ENCODE measurements around the gene LRRC41.
"Not testable (repeated sequence)": the region's sequence is repeated elsewhere in the genome, so short reads cannot be mapped to it uniquely, and the experiment has no call there.

Gene LRRC41

GRCh38 chr1:46284597-46285564 lies 18.5 kb downstream of the LRRC41 start:
- no peak for DNase-seq

DNA sequence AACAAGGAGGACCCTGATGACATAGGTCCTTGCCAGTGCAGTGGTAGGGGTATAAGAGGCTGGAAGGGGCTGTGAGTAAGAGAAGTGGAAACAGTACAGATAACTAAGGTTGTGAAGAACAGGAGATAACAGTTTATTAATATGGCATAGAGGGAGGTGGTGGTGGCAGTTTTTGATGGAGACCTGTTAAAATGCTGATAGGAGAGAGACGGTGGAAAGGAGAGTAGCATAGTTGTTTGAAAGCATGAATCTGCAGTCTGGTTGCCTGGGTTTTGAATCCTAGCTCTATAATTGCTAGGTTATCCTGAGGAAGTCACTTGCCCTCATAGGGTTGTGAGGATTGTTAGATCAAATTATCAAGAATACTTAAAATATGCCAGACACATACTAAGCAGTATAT lies 19.4 kb downstream of the LRRC41 start:
- no peak for DNase-seq

DNA sequence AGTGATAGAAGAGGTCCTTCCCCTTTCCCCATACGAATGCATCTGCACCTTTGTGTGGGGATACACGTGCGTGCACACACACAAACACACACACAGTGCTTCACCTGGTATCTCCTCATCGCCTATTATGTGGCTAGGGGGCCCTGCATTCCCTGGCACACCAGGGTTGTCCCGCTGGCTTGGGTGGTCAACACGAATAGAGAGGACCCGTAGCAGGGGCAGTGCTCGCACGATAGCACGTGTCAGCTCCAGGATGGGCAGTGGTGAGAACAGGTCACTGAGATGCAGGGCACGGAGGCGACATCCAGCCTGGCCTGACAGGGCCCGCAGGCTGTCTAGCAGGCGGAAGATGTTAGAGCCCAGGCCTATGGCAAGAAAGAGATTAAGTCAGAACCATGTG lies 22.4 kb downstream of the LRRC41 start:
- DNase-seq: no peak

- no peak for DNase-seq
Measured at GRCh38 chr1:46280092-46280491, 23.3 kb downstream of the LRRC41 start.

- no peak for DNase-seq
Measured at GRCh38 chr1:46278807-46279206, 24.6 kb downstream of the LRRC41 start.

DNA sequence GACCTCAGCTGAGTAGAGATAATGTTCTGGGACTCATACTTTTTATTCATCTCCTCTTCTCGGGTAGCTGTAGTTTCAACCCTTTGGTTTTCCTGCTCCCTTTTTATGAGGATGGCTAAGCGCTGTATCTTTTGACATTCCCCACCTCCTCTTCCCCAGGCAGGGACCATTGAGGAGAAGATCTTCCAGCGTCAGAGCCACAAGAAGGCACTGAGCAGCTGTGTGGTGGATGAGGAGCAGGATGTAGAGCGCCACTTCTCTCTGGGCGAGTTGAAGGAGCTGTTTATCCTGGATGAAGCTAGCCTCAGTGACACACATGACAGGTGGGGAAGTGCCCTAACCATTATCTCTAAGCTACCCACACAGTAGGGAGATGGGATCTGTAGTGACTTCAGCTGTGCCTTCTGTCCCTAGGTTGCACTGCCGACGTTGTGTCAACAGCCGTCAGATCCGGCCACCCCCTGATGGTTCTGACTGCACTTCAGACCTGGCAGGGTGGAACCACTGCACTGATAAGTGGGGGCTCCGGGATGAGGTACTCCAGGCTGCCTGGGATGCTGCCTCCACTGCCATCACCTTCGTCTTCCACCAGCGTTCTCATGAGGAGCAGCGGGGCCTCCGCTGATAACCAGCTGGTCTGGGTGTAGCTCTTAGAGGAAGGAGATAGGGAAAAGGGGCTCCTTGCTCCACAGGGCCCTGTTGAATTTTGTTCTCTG lies 25.6 kb downstream of the LRRC41 start:
- DNase-seq: no peak

- DNase-seq: no peak
Measured at GRCh38 chr1:46275030-46275337, 28.4 kb downstream of the LRRC41 start.

DNA sequence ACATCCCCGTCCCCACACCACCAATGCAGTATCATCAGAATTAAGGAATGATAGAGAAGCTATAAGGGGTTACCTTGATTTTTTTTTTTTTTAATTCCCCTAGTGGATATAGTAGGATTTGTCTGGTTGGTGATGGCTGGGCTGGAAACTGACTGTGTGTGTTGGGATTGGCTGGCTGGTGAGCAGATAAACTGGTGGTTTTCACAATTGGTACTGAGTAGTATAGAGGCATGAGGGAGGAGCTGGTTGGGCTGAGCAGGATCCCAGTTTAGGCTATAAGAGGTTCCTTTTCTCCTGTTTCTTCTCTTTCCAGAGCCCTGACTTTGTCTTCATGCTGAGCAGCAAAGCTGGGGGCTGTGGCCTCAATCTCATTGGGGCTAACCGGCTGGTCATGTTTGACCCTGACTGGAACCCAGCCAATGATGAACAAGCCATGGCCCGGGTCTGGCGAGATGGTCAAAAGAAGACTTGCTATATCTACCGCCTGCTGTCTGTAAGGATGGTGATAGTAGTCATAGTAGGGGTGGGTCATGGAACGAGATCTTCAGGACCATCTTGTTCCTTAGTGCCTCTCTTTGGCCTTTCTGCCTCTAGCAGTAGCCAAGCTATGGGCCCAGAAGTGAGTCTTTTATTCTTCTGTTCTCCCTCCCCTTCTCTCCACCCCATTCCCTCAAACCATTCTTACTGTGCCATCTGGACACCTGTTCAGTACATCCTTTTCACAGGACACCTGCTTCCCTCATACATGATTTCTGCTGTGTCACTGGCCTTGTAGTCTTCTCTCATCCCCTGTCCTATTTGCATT lies 29.0 kb downstream of the LRRC41 start:
- no peak for DNase-seq

- no peak for DNase-seq
Measured at GRCh38 chr1:46268578-46268977, 34.8 kb downstream of the LRRC41 start.

DNA sequence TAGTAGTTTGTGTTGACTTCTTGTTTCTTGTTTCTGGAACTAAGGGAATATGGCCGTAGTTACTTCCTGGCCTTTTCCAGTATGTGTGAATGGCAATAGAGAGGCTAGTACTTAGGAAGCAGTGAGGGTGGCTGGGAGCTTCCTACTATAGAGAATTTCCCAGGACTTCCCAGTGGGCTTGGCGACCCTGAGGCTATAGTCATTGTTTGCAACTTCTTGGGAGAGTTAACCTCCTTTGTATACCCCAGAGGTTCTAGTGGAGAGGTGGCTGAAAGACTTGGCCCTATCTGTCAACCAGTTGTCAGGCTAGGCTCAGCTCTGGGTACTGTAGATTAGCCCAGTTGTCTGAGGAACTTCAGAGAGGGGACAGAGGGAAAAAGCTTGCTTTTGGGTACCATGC lies 40.3 kb downstream of the LRRC41 start:
- no peak for DNase-seq

GRCh38 chr1:46262508-46262907 lies 40.9 kb downstream of the LRRC41 start:
- DNase-seq: no peak

DNA sequence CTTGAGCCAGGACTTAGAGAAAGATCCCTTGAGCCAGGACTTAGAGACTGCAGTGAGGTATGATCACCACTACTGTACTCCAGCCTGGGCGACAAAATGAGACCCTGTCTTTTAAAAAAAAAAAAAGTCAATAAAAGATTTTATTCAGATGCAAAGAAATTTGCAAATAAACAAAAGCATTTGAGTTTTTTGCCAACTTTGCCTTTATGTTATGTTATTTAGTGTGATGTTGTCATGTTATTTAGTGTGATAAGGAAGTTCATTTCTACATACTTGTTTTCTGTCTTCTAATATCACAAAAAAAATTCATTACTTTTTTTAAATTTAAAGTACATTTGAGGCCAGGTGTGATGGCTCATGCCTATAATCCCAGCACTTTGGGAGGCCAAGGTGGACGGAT lies 46.9 kb downstream of the LRRC41 start:
- DNase-seq: no peak

DNA sequence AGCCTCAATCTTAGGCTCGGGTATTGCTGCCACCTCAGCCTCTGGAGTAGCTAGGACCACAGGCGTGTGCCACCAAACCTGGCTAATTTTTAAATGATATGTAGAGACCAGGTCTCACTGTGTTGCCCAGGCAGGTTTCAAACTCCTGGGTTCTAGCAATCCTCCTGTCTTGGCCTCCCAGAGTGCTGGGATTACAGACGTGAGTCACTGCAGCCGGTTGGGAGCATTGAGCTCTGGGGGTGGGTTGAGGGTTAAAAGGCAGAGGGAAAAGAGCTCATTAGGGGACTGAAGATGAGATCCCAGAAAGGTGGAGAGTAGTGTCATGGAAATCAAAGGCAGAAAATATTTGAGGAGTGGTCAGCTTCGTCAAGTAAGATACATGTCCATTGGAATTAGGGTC lies 48.7 kb downstream of the LRRC41 start:
- DNase-seq: no peak

DNA sequence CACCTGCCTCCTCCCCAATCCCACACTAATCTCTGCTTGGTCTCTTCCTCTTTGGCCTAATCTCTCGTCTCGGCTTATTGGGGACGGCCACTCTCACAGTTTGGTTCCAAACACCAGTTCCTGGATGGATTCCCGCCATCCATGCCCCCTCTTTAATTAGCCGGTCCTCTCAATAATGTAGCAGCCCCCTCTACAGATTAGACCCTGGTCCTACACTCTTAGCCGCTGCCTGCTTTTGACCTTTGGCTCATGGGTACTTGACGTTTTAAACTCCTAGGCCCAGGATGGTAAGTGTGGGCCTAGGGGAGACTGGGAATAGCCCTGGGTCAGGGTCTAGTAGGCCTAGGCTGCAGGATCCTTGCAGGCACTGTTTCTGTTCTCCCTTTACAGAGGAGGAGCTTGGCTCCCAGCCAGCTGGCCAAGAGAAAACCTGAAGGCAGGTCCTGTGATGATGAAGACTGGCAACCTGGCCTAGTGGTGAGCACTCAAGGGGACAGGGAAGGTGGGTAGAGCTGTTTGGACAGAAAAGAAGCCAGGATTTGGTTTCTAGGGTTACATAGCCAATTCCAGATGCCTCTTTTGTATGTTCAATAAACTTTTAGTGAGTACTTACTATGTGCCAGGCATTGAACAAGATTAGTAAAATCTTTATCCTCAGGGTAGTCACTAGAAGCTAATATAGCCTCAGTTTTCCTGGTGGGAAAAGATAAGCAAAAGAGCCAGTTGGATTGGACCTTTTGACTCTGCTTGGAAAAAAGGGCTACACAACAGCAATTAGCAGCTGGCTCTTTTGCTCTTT lies 55.1 kb downstream of the LRRC41 start:
- DNase-seq: peak; percentile 69

- peak; percentile 99 for DNase-seq
Measured at GRCh38 chr1:46247436-46248121, 55.8 kb downstream of the LRRC41 start, which contains the start of gene RAD54L. Gene RAD54L, plus strand, starts transcription at chr1:46247763. Its CDS starts 643 bp downstream, at chr1:46248406.

GRCh38 chr1:46246548-46247435 lies 56.6 kb downstream of the LRRC41 start:
- DNase-seq: peak; percentile 77

DNA sequence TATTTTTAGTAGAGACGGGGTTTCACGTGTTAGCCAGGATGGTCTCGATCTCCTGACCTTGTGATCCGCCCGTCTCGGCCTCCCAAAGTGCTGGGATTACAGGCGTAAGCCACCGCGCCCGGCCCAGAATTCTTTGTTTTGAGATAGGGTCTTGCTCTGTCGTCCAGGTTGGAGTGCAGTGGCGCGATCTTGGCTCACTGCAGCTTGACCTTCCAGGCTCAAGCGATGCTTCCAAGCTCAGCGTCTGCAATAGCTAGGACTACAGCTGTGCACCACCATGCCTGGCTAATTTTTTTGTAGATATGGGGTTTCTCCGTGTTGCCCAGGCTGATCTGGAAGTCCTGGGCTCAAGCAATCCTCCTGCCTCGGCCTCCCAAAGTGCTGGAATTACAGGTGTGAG lies 57.3 kb downstream of the LRRC41 start:
- not testable (repeated sequence) for DNase-seq

- no peak for DNase-seq
Measured at GRCh38 chr1:46244656-46245371, 58.6 kb downstream of the LRRC41 start.

DNA sequence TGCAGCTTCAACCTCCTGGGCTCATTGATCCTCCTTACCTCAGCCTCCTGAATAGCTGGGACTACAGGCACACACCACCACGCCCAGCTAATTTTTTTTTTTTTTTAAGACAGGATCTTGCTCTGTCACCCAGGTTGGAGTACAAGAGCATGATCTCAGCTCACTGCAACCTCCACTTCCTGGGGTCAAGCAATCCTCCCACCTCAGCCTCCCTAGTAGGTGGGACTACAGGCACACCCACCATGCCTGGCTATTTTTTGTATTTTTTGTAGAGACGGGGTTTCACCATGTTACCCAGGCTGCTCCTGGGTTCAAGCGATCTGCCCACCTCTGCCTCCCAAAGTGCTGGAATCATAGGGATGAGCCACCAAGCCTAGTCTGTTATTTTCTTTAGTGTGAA lies 59.6 kb downstream of the LRRC41 start:
- not testable (repeated sequence) for DNase-seq

GRCh38 chr1:46242918-46243317 lies 60.5 kb downstream of the LRRC41 start:
- no peak for DNase-seq

Measured in stimulated activated CD4-positive, alpha-beta T cell treated with anti-CD3 and anti-CD28 coated beads, Interleukin-15, amount 100 ng/mL, for 24 hours (primary cell).